SKM-1 treated with dmso at 0.1 percent for 144 hours (cell line): ENCODE measurements around the gene REM1.
A peak's percentile ranks its signal among the peaks of the same experiment; 100 is the strongest.

Source experiments
- DNase-seq: peaks from one replicate; lab custom pipeline; 2025; ENCODE audit not compliant: unreplicated experiment; lab: John Stamatoyannopoulos, UW

REM1 gene

GRCh38 chr20:31484001-31484400 is 8.9 kb downstream of the REM1 start:
- DNase-seq = no peak

GRCh38 chr20:31485450-31486339 is 10.6 kb downstream of the REM1 start:
- DNase-seq = no peak

DNA sequence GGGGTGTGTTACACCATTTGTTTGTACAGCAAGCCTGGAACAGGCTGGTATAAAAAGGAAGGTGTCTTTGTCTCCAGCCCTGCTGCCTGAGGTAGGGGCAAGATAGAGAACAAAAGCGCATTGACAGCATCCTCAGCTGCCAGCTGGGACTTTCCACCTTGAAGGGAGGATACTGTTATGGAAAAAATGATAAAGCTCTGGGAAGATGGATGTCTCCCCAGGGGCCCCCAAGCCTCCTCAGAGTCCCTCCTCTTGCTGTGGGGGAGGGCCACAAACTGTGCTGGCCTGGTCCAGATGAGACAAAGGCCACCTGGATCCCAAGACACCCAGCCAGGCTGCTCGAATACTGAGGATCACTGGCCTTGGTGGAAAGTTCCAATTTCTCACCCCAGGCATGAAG is 13.0 kb downstream of the REM1 start:
- DNase-seq = no peak

GRCh38 chr20:31489152-31489551 is 14.1 kb downstream of the REM1 start:
- no peak for DNase-seq

- no peak for DNase-seq
These were observed 15.7 kb downstream of the REM1 start for GRCh38 chr20:31490752-31491151.

GRCh38 chr20:31494131-31494530 is 19.0 kb downstream of the REM1 start:
- DNase-seq = no peak

GRCh38 chr20:31496761-31497295 is 21.7 kb downstream of the REM1 start:
- DNase-seq = no peak

GRCh38 chr20:31497838-31498540 is 22.9 kb downstream of the REM1 start:
- DNase-seq = no peak

DNA sequence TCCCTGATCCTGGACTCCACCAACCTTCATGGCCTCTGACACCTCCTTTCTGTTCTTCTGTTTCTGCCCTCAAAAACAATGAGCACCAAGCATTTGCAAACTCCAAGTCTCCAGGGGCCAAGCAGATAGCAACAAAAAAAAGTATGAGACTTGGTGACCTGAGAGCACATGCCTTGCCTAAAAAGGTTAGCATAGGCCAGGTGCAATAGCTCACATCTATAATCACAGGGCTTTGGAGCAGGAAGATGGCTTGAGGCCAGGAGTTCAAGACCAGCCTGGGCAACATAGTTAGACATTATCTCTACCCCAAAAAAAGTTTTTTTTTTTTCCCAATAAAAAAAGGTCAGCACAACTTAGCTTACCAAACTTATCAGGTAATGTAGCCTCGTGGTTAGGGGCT is 25.4 kb downstream of the REM1 start:
- no peak for DNase-seq

GRCh38 chr20:31502884-31503673 is 28.0 kb downstream of the REM1 start:
- peak; percentile 59 for DNase-seq

- no peak for DNase-seq
These were observed 30.8 kb downstream of the REM1 start for GRCh38 chr20:31505903-31506302.

- no peak for DNase-seq
These were observed 33.6 kb downstream of the REM1 start for GRCh38 chr20:31508517-31509244.

- DNase-seq = peak; percentile 91
These were observed 39.3 kb downstream of the REM1 start, which contains the start of gene HM13 for GRCh38 chr20:31514154-31515071. Gene HM13, plus strand, starts transcription at chr20:31514442. Its CDS starts 110 bp downstream, at chr20:31514552.

DNA sequence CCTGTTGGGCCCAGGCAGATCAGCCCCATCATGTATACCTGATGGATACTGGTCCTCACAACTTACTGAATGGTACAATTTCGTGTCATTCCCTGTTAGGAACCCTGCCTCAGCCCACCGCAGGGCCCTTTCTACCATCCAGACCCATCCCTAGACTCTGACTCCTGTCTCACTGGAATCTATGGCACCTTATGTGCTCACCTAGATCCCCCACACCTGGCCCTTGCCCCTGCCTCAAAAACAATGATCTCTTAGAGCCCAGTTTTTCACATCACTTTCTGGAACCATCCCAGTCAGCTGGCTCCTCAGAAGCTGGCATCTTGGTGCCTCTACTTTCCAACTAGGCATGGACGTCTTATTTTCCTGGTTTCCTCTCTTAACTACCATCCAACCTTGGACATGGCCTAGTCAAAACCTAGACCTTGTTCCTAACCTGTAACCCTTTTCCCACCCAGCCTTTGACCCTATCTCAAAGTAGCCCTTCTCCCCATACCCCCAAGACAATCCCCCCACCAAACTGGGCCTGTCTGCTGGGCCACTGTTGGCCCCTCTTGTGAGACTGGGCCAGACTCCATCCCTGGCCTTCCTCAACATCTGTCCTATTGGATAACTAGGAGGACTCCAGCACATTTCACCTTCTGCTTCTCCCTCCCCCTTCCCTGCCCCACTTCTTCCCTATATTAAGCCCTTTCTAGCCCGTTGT is 40.1 kb downstream of the REM1 start:
- DNase-seq = no peak

GRCh38 chr20:31515775-31516107 is 40.7 kb downstream of the REM1 start:
- no peak for DNase-seq

DNA sequence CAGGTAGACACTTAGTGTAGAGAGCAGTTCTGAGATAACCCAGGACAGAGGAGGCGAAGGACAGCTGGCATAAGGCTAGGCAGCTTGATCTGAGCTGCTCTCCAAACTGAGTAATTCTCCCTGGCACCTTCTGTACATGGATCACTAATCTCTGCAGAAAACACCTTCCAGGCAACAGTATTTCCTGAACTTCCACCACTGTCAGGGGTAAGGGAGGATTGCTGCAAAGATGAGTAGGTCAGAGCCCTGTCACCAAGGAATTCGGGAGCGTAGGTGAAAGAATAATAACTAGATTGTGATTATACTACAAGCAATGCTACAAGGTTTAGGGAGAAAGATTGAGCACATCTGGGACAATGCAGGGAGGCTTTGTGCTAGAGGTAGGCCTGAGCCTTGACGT is 41.1 kb downstream of the REM1 start:
- DNase-seq = no peak

GRCh38 chr20:31516651-31517050 is 41.6 kb downstream of the REM1 start:
- DNase-seq = no peak

- DNase-seq = no peak
These were observed 42.3 kb downstream of the REM1 start for GRCh38 chr20:31517373-31517772.

GRCh38 chr20:31521267-31521666 is 46.2 kb downstream of the REM1 start:
- peak; percentile 33 for DNase-seq
